Stimulated activated CD8-positive, alpha-beta memory T cell treated with anti-CD3 and anti-CD28 coated beads, Interleukin-7, amount 100 ng/mL, for 48 hours (primary cell): ENCODE data around the gene CDC37.

Experiments used
- DNase-seq, 2 donors: peaks; one replicate each; pipeline ENCODE4 v3.0.0-alpha.2; 2020; ENCODE audit warnings: low read depth in 1 of 2; ENCODE audit errors: extremely low read depth in 1 of 2

The CDC37 gene

GRCh38 chr19:10403137-10404021 lies at the start of gene CDC37:
Gene CDC37, minus strand, starts transcription at chr19:10403542. Its CDS starts 63 bp downstream, at chr19:10403479.
- DNase-seq = peak; percentile 92 to 98

- no peak for DNase-seq
Observed at GRCh38 chr19:10450853-10451609, 47.7 kb upstream of the CDC37 start.

GRCh38 chr19:10450191-10450852 lies 47.0 kb upstream of the CDC37 start:
- no peak for DNase-seq

DNA sequence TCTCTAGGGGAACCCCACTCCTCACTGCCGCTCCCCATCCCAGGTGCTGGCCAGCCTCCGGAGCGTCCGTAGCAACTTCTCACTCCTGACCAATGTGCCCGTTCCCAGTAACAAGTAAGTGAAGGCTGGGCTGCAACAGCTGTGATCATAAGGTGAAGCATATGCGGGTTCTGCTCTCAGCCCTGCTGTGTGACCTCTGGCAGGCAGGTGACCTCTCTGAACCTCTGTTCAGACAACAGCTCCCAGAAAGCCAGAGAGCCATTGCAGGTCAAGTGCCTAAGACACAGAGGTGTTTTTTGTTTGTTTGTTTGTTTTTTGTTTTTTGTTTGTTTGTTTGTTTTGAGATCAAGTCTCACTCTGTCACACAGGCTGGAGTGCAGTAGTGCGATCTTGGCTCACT lies 45.7 kb upstream of the CDC37 start:
- DNase-seq = no peak

GRCh38 chr19:10442698-10443097 lies 39.4 kb upstream of the CDC37 start:
- DNase-seq = no peak

DNA sequence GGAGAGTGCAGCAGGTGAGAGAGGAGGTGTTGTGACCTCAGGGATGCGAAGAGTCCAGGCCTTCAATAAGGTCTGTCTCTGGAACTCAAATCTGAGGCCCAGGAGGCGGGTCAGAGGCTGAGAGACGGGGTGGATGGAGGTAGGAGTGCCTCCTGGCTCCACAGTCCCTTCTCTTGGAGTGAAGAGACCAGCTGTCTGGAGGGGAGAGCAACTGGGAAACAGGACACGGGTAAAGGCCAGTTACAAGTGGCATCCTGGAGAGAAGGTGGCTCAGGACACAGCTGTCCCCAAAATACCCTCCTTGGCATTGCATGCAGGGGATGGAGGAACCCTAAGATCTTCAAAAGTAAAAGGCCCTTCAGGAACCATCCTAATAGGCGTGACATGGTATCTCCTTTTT lies 36.2 kb upstream of the CDC37 start:
- no peak for DNase-seq

DNA sequence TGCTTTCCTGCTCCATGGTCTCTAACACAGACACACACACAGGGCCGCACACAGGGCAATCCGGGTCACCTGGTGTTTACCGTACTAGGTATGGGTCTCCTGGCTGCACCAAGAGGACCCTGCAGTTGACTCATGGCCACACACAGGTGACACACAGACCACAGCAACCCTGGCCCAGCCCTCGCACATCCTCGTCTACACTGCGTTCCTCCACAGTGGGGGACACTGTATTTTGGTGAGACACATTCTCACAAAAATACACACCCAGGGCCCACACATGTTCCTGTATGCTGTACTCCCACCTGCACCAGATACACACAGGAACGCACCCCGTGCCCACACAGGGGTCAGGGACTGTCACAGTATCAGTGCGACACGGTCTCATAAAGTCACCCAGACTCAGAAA lies 29.8 kb upstream of the CDC37 start:
- no peak for DNase-seq

- no peak for DNase-seq
Observed at GRCh38 chr19:10432736-10433130, 29.4 kb upstream of the CDC37 start.

GRCh38 chr19:10431943-10432735 lies 28.8 kb upstream of the CDC37 start:
- no peak for DNase-seq

DNA sequence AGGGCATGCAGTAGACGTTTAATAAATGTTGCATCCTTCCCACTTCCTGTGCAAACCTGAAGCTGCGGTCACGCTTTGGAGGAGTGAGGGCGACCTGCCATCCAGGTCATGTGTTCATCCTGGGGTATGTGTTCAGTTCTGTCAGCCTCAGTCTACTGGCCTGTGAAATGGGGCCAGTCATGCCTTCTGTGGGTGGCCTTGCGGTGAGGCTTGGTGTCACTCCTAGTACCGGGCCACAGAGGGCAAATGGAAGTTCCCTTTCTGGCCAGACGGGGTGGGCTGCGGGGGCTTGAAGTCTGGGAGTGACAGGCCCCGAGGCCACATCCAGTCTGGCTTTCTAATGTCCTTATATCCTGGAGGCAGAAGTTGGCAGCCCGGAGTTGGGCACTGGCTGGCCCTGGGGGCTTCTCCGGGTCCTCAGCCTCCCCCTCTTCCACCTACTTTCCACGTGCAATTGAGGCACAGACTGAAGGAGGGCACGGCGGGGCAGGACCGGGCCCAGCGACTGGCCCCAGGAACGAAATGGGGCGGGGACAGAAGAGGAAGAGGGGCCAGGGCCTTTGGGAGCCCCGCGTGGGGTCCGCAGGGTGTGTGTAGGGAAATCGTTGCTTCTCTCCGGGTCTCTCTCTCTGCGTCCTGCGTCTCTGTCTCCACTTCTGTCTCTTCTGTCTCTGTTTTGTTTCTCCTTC lies 28.1 kb upstream of the CDC37 start:
- no peak for DNase-seq

DNA sequence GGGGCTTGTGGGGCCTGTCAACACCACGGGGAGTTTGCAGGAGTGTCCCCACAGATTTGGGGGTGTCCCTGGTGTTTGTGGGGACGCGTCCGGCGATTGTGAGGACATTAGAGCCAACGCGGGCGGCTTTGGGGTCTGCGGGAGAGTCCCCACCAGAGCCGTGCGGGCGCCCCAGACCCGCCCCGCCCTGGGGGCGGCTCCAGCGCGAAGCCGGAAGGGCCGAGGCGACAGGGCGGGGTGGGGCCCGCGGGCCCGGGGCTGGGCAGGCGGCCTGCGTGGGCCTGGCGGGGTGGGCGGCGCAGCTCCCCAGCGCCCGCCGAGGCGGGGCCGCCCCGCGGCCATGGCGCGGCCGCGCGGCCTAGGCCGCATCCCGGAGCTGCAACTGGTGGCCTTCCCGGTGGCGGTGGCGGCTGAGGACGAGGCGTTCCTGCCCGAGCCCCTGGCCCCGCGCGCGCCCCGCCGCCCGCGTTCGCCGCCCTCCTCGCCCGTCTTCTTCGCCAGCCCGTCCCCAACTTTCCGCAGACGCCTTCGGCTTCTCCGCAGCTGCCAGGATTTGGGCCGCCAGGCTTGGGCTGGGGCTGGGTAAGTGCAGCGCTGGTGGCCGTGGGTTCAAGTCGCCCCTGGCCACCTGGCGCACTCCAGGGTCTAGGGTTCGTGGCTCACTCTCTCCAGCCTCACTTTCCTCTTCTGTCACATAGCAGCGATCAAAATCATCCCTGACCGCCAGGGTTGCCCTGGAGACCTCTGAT lies 27.3 kb upstream of the CDC37 start:
- DNase-seq = no peak

GRCh38 chr19:10428996-10429381 lies 25.6 kb upstream of the CDC37 start:
- DNase-seq = no peak

DNA sequence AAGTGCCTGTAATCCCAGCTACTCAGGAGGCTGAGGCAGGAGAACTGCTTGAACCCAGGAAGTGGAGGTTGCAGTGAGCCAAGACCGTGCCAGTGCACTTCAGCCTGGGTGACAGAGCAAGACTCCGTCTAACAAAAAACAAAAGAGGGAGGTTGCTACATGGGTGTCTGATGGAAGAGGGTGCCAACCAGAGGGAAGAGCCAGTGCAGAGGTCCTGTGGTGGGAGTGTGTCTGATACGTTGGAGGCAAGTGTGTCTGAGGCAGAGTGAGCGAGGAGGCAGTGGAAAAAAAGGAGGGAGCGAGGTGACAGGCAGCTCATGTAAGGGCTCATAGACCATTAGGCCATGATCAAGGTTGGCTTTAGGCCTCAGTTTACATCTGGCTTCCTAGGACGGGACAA lies 23.8 kb upstream of the CDC37 start:
- no peak for DNase-seq

- DNase-seq = no peak
Observed at GRCh38 chr19:10424011-10424637, 20.8 kb upstream of the CDC37 start.

GRCh38 chr19:10422846-10423245 lies 19.5 kb upstream of the CDC37 start:
- no peak for DNase-seq

DNA sequence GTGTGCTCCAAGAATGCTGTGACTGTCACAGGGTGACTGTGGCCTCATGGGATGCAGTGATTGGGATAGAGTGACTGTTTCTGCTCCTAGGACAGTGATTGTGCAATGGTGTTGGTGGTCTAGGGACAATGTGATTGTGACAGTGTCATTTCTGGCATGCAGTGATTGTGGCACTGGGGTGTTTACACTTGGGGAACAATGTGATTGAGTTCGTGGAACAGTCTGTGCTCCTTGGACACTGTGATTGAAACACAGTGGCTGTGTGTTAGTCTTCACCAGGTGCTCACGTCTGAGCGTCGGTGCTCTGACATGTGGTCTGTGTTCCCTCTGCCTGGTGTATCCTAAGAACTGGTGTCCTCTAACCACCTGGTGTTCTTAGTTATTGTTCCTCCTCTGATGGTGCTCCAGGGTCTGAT lies 18.7 kb upstream of the CDC37 start:
- DNase-seq = no peak

DNA sequence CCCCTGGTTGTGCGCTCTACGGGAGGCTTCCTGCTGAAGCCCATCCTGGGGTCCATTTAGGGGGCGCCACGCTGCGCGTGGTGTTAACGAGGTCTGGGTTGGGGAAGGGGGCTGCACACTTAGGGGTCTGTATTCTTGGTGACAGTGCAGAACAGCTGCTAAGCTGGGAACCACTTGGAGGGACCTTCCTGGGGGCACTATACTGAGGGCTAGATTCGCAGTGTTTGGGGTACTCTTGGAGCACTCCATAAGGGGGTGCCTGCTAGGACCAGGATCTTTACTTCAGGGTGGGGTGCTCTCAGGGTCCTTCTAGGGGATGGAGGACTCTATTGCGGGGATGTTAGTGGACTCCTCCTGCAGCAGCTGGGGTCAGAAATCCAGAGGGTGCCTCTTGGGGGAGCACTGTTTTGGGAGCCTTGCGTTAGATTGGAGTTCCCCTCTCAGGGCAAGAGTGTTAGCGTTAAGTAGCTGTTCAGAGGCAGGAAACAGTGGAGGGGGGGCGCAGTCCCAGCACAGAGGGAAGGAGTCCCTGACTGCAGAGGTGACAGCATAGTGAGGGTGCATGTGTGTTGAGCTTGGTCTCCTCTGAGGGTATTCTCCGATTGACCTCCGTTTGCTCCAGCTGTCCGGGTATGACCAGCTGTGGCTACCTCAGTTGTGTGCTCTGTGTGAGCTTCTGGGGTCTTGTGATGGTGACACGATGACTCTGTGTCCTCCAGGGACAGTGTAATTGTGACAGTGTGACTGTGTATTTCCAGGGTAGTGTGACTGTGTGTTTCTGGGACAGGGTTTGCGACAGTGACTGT lies 18.1 kb upstream of the CDC37 start:
- DNase-seq = no peak
